SIG-M5 treated with dmso at 0.1 percent for 504 hours (cell line): Measurements from ENCODE around the gene MYH7B.

ENCODE experiments used
- DNase-seq: peaks from one replicate; lab custom pipeline; 2025; ENCODE audit not compliant: unreplicated experiment; lab: John Stamatoyannopoulos, UW

The MYH7B gene

DNA sequence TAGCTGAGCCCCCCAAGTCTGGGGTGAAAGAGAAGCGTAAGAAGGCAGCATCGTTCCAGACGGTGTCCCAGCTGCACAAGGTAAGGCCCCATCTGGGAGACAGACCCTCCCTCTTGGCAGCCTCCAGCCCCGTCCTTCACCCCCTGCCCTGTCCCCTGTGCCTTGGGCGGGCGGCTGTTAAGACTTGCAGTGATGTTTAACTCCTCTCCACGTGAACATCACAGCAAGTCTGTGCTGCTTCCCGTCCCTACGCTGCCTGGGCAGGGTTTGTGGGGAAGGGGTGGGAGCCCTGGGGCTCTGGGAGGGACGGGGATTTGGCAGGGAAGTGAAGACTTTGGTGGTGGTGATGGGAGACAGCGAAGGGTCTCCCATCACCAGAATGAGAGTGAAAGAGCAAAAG is 34.6 kb downstream of the MYH7B start:
- no peak for DNase-seq

DNA sequence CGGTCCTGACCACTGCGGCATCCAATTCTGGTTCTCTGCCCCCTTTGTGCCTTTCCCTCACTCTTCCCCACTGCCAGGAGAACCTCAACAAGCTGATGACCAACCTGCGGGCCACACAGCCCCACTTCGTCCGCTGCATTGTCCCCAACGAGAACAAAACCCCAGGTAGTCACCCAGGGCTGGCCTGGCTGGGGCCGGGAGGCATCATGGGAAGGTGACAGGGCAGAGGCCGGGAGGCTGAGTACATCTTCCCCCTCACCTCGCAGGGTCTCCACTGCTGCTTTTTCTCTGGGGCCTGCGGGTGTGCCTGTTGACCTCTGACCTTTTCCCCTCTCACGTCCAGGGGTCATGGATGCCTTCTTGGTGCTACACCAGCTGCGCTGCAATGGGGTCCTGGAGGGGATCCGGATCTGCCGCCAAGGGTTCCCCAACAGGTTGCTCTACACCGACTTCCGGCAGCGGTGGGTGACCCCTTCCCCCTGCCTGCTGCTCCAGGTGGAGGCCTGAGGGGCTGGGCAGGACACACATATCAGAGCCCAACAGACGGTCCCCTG is 35.1 kb downstream of the MYH7B start:
- no peak for DNase-seq

DNA sequence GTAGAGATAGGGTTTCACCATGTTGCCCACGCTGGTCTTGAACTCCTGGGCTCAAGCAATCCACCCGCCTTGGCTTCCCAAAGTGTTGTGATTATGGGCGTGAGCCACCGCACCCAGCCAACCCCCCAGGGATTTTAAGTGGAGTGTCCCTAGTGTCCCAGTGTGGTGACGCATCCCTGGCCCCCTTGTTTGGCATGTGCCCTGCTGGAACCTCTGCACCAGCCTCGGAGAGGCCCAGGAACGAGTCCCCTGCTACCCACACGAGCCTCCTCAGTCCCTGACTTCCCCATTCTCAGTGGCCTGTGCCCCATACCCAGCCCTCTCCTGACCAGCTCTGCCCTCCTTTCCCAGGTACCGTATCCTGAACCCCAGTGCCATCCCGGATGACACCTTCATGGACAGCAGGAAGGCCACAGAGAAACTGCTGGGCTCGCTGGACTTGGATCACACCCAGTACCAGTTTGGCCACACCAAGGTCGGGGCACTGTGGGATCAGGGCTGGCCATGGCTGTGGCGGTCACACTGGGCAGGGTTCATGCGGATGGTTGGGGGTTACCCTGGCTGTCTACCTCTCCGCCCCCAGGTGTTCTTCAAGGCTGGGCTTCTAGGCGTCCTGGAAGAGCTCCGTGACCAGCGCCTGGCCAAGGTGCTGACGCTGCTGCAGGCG is 37.2 kb downstream of the MYH7B start:
- no peak for DNase-seq

DNA sequence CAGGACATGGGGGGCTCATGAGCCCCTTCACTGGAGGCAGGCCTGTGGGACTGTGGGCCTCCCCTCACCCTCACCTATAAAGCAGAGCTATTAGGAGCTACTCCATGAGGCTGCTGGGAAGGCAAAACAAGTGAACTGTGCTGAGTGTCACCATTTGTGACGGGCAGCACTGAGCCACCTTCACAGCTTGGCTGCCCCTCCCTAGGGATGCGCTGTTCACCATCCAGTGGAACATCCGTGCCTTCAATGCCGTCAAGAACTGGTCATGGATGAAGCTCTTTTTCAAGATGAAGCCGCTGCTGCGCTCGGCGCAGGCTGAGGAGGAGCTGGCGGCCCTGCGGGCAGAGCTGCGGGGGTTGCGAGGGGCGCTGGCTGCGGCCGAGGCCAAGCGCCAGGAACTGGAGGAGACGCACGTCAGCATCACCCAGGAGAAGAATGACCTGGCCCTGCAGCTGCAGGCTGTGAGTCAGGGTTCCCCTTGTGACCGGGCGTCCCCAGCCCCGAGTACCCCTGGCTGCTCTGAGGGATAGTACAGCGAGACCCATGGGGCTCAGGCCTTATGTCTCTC is 38.4 kb downstream of the MYH7B start:
- no peak for DNase-seq

DNA sequence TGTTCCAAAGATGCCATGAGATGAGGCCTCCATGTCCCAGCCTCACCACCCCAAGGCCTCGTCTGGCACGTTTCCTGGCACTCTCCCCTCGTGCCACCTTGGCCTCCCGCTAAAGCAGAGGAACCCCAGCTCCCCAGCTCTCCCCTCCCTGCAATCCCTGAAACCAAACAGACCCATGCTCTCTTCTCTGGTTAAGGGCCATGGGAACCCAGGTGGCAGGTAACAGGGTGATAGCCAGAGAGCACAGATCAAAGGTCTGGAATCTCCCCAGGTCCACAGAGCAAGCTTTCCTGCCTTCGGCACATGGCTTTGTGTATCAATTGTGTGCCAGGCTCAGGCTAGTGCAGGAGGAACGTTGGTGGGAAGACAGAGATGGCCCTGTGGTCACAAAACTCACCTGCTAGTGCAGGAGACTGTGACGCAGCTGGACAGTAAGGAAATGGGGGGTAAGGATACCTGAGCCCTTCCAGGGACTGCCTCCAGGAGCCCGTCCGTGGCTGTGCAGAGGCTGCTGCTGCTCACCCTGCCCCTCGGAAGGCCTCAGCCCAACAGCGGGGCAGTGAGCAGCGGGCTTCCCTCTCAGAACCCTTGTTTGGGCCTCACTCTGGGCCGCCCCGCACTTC is 39.0 kb downstream of the MYH7B start:
- DNase-seq, result no peak

DNA sequence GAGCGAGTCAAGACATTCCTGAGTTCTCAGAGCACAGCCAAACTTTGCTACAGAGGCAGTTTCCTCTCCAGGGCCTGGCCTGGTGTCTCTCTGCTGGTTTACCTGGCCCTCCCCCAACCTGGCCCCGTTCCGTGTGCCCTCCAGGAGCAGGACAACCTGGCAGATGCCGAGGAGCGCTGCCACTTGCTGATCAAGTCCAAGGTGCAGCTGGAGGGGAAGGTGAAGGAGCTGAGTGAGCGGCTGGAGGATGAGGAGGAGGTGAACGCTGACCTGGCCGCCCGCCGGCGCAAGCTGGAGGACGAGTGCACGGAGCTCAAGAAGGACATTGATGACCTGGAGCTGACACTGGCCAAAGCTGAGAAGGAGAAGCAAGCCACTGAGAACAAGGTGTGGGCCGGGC is 39.5 kb downstream of the MYH7B start:
- DNase-seq, result no peak

DNA sequence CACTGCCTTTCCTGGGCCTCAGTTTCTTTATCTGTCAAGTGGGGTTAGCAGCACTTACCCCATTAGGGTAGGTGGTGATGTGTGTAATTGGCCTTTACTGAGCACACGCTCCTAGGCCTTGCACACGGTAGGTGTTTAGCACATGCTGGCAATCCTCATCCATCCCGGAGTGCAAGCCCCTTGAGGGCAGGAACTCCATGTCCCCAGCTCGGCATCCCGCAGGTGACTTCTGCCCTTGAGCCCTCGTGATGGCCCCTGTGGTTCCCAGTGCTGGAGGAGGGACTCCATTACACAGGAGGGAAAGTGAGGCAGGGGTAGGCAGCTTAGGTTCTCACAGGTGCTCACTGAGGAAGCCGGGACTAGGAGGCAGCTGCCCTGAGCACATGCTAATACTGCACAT is 40.0 kb downstream of the MYH7B start:
- DNase-seq, result no peak

DNA sequence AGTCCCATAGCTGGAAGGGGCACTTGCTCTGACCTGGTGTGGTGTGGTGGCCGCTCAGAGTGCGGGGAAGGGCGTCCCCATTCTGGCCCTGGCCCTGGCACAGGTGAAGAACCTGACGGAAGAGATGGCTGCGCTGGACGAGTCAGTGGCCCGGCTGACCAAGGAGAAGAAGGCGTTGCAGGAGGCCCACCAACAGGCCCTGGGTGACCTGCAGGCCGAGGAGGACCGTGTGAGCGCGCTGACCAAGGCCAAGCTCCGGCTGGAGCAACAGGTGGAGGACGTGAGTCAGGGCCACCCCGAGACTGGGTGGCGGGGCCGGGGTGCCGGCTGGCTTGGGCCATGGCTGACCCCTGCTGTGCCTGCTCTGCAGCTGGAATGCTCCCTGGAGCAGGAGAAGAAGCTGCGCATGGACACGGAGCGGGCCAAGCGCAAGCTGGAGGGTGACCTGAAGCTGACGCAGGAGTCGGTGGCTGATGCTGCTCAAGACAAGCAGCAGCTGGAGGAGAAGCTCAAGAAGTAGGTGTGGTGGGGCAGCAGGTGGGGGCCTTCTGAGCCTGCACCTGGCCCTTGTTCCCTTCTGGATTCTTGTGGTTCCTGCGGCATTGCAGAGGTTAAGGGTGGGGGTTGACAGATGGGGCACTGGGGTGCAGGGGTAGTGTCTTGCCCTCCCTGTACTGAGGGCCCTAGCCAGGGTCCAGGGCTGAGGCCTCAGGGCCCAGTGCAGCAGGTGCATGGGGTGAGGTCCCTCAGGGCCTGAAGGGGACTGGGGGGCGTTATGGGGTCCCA is 40.8 kb downstream of the MYH7B start:
- no peak for DNase-seq

DNA sequence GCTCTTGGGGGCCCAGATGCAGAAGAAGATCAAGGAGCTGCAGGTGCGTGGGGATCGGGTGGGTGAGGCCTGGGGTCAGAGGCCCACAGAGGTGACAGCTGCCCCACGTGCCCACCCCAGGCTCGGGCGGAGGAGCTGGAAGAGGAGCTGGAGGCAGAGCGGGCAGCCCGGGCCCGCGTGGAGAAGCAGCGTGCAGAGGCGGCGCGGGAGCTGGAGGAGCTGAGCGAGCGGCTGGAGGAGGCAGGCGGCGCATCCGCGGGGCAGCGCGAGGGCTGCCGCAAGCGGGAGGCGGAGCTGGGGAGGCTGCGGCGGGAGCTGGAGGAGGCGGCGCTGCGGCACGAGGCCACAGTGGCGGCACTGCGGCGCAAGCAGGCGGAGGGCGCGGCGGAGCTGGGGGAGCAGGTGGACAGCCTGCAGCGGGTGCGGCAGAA is 41.5 kb downstream of the MYH7B start:
- DNase-seq, result no peak

DNA sequence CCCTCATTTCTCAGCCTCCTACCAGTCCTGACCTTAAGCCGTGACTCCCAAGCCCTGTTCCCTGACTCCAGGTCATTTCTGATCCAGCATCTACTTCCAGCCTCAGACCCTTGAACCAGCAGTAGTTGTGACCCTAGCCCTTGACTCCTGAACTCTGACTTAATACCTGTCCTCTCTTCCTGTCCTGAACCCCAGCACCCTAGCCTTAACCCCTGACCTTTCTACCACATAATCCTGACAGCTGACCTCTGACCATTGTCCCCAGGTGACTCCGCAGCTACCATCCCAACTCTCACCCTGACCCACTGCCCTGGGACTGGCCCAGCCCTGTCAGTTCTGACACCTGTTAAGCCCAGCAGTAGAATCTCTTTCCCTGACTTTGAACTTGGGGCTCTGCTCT is 42.1 kb downstream of the MYH7B start:
- DNase-seq, result no peak

DNA sequence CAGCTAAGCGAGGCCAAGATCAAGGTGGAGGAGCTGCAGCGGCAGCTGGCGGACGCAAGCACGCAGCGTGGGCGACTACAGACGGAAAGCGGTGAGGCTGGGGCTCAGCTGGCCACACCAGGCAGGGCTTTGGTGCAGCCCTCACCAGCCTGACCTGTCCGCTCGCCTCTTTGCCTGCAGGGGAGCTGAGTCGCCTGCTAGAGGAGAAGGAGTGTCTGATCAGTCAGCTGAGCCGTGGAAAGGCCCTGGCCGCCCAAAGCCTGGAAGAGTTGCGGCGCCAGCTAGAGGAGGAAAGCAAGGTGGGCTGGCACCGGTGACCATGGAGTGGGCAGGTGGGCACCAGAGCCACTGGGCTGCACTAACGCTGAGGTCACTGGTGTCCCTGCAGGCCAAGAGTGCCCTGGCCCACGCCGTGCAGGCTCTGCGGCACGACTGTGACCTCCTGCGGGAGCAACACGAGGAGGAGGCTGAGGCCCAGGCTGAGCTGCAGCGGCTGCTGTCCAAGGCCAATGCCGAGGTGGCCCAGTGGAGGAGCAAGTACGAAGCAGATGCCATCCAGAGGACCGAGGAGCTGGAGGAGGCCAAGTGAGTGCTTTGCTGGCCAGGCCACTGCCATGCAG is 42.8 kb downstream of the MYH7B start:
- DNase-seq, result no peak

DNA sequence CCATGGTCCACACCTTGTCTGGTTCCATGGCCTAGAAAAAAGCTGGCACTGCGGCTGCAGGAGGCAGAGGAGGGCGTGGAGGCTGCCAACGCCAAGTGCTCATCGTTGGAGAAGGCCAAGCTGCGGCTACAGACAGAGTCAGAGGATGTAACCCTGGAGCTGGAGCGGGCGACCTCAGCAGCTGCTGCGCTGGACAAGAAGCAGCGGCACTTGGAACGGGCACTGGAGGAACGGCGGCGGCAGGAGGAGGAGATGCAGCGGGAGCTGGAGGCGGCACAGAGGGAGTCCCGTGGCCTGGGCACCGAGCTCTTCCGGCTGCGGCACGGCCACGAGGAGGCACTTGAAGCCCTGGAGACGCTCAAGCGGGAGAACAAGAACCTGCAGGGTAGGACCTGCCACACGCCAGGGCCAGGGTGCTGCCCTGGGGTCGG is 43.4 kb downstream of the MYH7B start:
- no peak for DNase-seq

DNA sequence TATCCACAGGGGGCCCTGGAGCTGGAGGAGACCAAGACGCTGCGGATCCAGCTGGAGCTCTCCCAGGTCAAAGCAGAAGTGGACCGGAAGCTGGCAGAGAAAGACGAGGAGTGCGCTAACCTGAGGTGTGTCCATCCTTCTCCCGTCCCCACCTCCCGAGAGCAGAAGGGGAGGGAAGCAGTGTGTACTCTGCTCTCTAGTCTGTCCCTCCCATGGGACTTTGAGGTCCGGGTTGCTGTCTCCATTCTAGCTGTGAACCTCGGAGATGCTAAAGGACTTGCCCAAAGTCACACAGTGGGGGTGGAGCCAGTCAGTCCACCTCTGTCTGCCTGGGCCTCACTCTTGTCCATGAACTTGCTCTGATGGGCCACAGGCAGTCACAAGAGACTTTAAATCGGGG is 44.1 kb downstream of the MYH7B start:
- no peak for DNase-seq

DNA sequence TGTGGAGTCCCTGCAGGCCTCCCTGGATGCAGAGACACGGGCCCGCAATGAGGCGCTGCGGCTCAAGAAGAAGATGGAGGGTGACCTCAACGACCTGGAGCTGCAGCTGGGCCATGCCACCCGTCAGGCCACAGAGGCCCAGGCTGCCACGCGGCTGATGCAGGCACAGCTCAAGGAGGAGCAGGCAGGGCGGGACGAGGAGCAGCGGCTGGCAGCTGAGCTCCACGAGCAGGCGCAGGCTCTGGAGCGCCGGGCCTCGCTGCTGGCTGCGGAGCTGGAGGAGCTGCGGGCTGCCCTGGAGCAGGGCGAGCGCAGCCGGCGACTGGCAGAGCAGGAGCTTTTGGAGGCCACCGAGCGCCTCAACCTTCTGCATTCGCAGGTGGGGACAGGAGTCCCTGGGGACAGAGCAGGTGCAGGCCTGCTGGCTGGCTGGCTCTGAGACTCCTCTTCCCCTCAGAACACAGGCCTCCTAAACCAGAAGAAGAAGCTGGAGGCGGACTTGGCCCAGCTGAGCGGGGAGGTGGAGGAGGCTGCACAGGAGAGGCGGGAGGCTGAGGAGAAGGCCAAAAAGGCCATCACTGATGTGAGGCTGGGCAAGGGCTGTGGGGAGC is 44.7 kb downstream of the MYH7B start:
- DNase-seq, result no peak

DNA sequence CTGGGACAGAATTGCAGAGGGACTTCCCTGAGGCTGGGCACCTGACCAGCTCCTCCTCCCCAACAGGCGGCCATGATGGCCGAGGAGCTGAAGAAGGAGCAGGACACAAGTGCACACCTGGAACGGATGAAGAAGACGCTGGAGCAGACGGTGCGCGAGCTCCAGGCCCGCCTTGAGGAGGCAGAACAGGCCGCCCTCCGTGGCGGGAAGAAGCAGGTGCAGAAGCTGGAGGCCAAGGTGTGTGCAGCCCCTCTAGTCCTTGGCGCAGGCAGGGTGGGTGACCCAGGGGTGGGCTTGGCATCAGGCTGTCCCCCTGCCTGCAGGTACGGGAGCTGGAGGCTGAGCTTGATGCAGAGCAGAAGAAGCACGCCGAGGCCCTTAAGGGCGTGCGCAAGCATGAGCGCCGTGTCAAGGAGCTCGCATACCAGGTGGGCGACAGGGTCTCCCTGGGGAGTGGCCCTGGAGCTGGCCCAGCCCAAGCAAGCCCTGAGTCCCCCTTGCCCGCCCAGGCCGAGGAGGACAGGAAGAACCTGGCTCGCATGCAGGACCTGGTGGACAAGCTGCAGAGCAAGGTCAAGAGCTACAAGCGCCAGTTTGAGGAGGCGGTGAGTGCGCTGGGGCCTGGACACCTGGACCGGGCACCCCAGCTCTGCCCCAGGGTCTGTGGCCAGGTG is 45.4 kb downstream of the MYH7B start:
- no peak for DNase-seq

DNA sequence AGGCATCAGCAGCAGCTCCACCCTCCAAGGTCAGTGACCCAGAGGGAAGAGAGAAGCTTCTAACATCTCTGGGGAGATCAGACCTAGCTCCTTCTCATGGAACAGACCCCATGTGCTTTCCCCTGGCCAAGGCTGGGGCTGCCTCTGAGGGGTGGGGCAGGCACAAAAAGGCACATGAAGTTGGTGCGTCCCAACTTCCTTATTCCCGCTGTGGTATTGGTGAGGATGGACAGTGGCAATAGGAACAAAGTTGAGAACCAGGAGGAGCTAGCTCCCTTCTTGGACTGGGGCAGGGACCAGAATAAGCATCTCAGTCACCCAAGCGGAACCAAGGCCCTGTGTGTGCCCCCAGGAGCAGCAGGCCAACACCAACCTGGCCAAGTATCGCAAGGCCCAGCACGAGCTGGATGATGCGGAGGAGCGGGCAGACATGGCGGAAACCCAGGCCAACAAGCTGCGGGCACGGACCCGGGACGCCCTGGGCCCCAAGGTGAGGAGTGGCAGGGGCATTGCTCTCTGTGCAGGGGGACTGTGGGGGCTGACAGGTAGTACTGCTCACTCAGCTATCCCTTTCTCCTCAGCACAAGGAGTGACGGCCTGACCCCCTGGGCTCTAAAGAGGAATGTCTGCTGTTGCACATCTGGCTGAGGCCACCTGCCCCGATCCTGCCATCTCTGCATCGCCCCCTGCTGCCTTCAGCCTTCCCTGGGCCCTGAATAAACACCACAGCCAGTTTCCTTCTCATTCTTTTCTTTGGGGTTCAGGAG is 46.1 kb downstream of the MYH7B start:
- DNase-seq, result no peak

DNA sequence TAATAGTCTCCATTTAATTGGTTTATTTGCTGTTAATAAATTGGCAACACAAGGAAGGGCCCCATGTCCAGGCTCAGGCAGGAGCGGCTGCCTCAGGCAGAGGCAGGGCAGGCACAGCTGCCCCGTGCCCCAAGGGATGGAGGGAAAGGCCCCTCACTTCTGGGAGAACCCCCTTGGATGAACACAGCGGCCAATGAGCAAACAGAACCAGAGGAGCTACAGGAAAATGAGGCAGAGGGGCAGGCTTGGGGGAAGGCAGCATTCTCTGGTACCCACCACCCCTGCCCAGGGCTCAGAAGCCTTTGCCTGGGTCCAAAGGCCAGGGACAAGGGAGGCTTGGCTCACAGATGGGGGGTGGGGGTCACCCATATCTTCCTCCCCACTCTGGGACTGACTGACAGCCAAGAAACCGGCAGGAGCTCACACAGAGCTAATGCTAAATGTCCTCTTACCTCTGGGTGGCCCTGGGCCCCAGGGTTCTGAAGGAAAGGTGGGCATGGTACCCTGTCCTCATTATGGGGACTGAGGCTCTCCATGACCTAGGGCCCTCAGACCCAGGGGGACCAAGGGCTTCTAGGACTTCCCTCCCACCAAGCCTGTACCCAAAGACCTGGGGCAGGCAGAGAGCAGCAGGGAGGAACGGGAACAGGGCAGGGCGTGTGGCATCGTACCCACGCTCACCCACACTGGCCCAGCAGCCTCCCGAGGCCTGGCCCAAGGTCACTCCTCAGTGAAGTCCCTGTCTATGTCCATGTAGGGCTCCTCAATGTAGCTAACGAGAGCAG is 47.0 kb downstream of the MYH7B start:
- no peak for DNase-seq

DNA sequence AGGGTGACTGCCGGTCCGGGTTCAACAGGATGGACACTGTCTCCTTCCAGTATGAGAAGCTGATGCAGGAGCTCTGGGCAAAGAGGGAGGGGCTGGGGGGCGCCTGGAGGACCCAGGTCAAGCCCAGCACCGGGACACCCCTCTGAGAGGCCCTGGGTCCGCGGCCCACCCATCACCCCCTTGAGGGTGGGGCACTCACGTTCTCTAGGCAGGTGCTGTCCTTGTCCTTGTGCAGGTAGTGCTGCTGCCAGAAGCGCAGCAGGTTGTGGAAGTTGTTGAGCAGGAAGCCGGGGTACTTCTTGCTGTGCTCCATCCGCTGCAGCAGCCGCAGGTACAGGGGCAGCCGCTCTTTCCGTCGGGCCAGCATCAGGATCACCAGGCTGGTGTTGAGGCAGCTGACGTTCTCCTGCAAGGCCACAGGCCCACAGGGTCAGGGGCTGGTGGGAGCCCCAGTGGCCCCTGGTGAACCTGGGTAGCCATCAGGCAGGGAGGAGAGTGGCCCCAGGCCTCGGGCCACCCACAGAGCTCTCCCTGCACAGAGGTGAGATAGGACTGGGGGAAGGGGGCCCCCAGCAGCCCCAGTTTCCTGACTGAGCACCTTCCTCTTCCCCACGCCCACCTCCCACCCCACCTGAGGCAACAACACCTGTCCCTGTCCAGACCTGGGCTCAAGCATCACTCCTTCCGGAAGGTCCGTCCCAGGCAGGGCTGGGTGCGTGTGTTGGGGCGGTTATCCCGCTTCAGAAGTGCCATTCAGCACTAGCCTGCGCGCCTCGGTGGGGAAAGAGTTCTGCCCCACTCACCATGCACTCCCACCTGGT is 47.8 kb downstream of the MYH7B start:
- DNase-seq, result no peak
